ENCODE measurements around the gene PHOX2A.

The PHOX2A gene

DNA sequence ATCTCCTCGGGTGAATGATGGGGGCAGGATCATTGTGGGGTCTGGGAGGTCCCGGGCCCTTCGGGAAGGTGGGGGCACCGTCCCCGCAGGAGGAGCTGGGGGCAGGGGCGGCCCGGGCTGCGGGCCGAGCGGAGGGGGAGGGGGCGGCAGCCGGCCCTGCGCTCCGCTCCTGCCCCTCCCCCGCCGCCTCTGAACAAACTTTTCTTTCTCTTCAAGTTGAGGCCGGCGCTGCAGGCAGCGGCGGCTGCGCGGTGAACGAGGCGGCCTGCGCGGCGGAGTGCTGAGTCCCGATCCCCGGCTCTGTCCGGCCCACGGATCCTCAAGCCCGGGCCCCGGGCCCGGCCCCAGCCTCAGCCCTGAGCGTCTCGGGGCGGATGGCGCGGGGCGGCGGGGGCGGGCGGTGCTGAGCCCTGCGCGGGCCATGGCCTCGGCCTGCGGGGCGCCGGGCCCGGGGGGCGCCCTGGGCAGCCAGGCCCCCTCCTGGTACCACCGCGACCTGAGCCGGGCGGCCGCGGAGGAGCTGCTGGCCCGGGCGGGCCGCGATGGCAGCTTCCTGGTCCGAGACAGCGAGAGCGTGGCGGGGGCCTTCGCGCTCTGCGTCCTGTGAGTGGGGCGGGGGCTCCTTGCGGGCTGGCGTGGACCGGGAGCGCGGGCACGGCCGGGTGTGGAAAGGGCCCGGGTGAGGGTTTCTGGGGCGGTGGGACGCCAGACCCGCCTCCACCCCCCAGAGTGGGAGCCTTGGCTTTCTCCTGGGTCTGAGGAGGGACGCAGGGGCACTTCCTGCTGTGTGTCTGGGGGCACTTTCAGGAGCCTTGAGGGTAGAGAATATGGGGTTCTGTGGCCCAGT lies 19.2 kb downstream of the PHOX2A start, which contains the start of gene INPPL1:
INPPL1 (plus strand) TSS at position 204 of the 847 bp plus-strand sequence; CDS start at position 422, 218 bp downstream.
- TF ChIP-seq, protein P1, sequence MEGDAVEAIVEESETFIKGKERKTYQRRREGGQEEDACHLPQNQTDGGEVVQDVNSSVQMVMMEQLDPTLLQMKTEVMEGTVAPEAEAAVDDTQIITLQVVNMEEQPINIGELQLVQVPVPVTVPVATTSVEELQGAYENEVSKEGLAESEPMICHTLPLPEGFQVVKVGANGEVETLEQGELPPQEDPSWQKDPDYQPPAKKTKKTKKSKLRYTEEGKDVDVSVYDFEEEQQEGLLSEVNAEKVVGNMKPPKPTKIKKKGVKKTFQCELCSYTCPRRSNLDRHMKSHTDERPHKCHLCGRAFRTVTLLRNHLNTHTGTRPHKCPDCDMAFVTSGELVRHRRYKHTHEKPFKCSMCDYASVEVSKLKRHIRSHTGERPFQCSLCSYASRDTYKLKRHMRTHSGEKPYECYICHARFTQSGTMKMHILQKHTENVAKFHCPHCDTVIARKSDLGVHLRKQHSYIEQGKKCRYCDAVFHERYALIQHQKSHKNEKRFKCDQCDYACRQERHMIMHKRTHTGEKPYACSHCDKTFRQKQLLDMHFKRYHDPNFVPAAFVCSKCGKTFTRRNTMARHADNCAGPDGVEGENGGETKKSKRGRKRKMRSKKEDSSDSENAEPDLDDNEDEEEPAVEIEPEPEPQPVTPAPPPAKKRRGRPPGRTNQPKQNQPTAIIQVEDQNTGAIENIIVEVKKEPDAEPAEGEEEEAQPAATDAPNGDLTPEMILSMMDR (IDR thresholded peaks at IDR 0.05; ENCODE audit: insufficient read depth, low read length, poor library complexity, severe bottlenecking): no peak
- Histone ChIP-seq H3K4me3 (replicated peaks; ENCODE audit: low read depth, low read length) (peak within 1 kb of the TSS; percentile 79), H3K27me3 (replicated peaks; ENCODE audit: control insufficient read depth, insufficient read depth, low read length) (no peaks in the 10 kb centered on the region), H3K36me3 (ENCODE audit: control insufficient read depth, insufficient read depth, low read length) (peaks cover 19% of the 10 kb centered on the region)
- peak; percentile 58 for DNase-seq (ENCODE audit: extremely low read depth, insufficient read length)

DNA sequence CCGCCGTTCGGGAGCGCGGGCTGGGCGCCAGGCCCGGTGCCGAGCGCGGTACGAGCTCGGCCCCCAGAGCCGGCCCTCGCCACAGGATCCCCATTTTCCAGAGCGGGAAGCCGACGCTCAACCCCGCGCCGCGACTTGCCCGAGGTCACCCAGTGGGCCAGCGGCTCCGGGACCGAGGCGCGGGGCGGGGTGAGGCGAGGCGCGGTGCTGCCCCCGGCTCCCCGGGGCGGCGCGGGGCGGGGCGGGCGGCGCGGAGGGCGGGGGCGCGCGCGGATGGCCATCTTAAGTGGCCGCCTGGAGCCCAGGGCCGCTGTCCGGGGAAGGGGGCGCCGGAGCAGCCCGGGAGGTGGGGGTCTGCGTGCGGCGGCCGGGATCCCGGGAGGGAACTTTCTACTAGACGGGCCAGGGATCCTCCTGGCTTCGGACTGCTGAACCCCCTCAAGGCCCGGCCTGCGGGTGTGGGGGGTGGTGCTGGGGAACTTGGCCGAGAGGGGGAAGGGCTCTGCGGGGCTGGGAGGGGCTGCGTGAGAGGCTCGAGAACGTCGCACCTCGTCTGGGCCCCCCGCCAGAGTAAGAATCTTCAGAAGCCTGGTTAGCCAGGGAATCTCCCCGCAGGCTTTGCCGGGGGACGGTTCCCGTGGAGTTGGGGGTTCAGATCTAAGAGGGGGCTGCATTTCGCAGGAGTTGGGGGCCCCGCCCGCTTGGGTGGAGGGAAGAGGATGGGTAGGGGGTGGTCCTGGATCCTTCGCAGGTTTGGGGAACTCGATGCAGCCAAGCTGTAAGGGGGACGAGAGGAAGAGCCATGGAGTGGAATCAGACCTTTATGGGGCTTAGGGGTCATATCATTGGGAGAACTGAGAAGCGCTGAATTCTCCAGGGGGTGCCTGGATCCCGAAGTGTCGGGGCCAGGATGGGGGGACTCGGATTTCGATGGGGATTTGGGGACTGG lies 20.1 kb downstream of the PHOX2A start:
- Histone ChIP-seq H3K27me3 (replicated peaks; ENCODE audit: control insufficient read depth, insufficient read depth, low read length) (no peaks in the 10 kb centered on the region), H3K36me3 (ENCODE audit: control insufficient read depth, insufficient read depth, low read length) (peaks cover 11% of the 10 kb centered on the region), H3K4me3 (replicated peaks; ENCODE audit: low read depth, low read length) (peak overlapping the region; percentile 79)
- peak; percentile 82 for DNase-seq (ENCODE audit: extremely low read depth, insufficient read length)
- TF ChIP-seq, protein P1 (IDR thresholded peaks at IDR 0.05; ENCODE audit: insufficient read depth, low read length, poor library complexity, severe bottlenecking): no peak

DNA sequence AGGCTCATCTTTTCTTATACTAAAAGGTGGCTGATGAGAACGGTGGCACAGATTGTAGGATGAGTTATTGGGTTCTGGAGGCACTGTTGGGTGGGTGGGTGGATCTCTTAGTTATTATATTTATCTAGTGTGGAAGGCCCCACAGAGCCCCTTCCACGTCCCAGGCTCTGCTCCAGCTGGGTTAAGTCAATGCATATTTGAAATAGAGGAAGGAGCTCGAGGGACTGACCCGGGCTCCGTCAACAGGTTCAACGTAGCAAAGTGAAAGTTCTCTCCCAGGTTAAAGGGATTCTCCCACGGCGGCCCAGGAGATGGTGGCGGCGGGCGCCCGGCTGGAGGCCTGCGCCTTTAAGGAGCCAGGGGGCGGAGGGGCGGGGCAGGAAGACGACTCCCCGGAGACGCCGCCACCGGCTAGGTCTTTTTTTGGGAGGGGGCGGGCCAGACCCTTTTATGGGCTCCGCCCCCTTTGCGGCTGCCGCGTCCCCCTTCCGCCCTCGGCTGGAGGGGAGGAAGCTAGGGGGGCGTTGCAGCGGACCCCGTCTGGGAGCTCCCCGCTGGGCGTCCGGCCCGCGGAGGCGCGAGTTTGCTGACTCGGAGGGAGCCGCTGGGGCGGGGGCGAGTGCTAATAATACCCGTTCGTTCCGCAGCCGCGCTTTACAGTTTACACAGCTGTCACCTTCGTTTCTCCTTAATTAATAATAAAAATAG lies 20.9 kb downstream of the PHOX2A start:
- H3K36me3 ChIP-seq (ENCODE audit: control insufficient read depth, insufficient read depth, low read length): peaks cover 5% of the 10 kb centered on the region
- no peaks in the 10 kb centered on the region for H3K27me3 ChIP-seq (replicated peaks; ENCODE audit: control insufficient read depth, insufficient read depth, low read length)
- peak; percentile 95 for DNase-seq (ENCODE audit: extremely low read depth, insufficient read length)
- TF ChIP-seq, protein P1 (IDR thresholded peaks at IDR 0.05; ENCODE audit: insufficient read depth, low read length, poor library complexity, severe bottlenecking): no peak
- peak overlapping the region; percentile 79 for H3K4me3 ChIP-seq (replicated peaks; ENCODE audit: low read depth, low read length)

DNA sequence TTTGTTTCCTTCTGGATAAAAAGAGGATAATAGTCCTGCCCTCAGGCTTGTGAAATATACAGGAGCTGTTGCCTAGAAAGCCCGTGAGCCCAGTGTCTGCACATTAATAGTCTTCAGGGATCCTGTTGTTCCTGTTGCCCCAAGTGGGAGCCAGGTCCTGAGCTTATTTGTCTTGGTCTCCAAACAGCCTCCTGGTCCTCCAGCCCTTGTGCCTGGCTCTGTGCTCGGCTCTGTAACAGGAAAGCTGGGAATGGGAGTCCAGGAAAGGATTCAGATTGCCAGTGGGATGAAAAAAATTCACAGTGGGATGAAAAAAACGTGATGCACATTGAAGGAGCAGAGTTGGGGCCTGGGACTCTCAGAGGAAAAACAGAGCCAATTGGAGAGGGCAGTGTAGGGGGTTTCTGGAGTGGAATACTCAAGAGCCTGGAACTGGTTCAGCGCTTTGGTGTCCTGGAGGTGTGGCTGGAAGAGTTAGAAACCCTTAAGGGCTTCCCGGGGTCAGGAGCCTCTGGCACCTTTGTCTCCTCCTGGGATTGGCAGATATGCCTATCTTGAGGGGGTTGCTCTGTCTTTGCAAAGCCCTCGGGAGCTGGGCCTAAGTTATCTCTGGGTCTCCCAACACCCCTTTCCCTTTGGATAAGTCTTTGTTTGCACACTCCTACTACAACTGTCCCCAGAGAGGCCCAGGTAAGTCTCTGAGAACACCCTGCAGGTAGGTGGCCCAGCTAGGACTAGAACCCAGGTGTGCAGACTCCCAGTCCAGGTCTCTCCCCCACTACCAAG lies 21.7 kb downstream of the PHOX2A start:
- TF ChIP-seq, protein P1 (IDR thresholded peaks at IDR 0.05; ENCODE audit: insufficient read depth, low read length, poor library complexity, severe bottlenecking): no peak
- Histone ChIP-seq H3K27me3 (replicated peaks; ENCODE audit: control insufficient read depth, insufficient read depth, low read length) (no peaks in the 10 kb centered on the region), H3K4me3 (replicated peaks; ENCODE audit: low read depth, low read length) (peak overlapping the region; percentile 79), H3K36me3 (ENCODE audit: control insufficient read depth, insufficient read depth, low read length) (no peaks in the 10 kb centered on the region; the same call in none of the 2 replicates)
- DNase-seq (ENCODE audit: extremely low read depth, insufficient read length): no peak
